Left kidney (tissue), 2 donors: ENCODE results near the gene MAN2A2. TPM values are rescaled to one million over a fixed set of nuclear protein-coding genes. Genes with fewer than 3 reads are reported as not detected.
"Not testable (repeated sequence)": the region's sequence is repeated elsewhere in the genome, so short reads cannot be mapped to it uniquely, and the experiment has no call there.

Source experiments
- DNase-seq: peaks from one replicate; pipeline ENCODE4 v3.0.0-alpha.2; 2013
- polyA plus RNA-seq: library from polyadenylated mRNA; unstranded; fragments of 120-200 nt; gene quantifications from one replicate; pipeline ENCODE4 v1.2.1, GENCODE V29; 2013; ENCODE audit not compliant: insufficient read length

MAN2A2 gene
- polyA plus RNA-seq, 1 donor, result 52.7 TPM

- no peak for DNase-seq
Observed at GRCh38 chr15:90870354-90871138, 32.6 kb upstream of the MAN2A2 start.

- DNase-seq, result no peak
Observed at GRCh38 chr15:90871139-90871715, 31.9 kb upstream of the MAN2A2 start.

DNA sequence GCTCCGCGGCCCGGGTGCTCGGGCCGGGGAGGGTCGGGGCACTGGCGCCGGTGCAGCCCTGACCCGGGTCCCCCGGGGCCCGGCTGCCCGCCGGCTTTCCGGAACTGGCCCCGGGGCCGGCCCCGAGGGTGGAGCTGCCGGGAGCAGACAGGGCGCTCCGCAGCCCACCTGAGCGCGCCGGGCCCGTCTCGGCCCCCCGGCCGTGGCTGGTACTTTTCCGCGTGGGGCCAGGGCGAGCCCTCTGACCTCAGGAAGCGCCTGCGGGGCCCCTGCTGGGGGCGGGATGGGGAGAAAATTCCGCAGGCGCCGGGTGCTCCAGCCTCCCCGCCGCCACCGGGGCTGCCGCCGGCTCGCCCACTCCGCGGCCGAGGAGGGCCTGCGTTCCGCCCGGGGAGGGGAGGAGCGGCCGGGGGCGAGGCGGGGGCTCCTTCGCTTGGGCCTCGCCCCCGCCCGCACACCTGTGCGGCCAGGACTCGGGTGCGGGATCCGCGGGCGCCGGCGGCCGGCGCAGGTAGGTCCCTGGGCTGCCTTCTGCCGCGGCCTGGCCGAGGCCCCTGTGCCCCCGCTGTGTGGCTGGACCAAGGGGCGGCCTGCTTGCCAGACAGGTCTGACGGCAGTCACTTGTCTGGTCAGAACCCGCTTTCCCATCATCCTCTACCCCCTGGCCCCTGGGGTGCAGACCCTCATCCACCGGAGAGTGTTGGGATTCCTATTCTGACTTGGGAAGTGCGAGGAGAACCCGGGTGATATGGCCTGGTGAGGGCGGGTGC lies 31.2 kb upstream of the MAN2A2 start:
- no peak for DNase-seq

- DNase-seq, result no peak
Observed at GRCh38 chr15:90872486-90873184, 30.5 kb upstream of the MAN2A2 start.

DNA sequence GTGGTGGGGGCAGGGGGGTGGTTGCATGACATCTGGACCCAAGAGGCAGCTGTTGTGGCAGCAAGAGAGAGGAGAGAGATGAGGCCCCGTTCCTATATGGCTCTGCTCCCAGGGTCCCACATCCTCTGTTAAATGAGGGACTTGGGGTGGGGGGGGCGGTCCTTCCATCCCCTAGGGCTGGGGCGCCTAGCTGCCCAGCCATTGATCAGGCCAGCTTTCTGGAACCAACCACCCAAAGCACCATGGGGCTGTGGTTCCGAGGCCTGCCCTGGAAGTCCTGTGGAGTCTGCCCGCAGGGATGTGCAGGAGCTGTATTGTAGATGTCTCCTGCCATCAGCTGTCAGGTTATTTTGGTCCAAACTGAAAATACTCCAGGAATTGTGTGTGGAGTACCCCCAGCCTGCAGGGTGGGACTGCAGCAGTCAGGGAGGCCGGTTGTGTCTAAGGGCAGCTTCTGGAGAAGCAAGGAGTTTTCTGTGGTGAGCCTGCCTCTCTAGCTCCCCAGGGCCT lies 29.6 kb upstream of the MAN2A2 start:
- no peak for DNase-seq

DNA sequence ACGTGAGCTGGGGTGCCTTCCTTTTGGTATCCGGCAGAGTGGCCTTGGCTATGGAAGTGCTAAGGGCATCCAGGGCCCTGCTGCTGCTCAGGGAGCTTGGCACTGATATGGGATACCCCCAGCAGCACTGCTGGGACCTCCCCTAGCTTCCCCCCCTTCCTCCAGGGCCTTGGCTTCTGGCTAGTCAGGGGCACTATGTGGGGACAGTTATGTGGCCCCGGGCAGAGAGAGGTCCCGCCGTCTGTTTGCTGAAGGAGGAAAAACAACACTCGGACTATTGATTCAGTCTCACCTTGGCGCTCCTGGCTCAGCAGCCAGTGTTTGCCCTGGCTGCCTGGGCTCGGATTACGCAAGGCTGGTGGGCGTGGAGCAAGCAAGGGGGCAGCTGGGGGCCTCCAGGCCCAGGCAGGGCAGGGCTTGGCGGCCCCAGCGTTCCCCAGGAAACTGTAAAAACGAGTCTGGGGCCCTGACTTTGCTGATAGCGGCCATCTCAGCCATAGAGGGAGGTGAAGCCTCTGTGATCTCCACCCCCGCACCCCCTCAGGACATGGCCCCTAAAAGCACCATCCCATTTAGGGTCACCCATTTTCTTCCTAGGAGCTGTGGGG lies 29.0 kb upstream of the MAN2A2 start:
- no peak for DNase-seq

DNA sequence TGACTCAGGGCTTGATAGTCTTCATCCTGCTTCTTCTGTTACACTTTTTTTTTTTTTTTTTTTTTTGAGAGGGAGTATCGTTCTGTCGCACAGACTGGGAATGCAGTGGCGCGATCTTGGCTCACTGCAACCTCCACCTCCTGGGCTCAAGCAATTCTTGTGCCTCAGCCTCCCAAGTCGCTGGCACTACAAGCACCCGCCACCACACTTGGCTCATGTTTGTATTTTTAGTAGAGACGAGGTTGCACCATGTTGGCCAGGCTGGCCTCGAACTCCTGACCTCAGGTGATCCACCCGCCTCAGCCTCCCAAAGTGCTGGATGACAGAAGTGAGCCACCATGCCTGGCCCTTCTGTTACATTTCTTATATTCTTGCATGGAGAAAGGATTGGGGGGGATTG lies 28.1 kb upstream of the MAN2A2 start:
- DNase-seq, result not testable (repeated sequence)

GRCh38 chr15:90875549-90875981 lies 27.5 kb upstream of the MAN2A2 start:
- no peak for DNase-seq

GRCh38 chr15:90876046-90876445 lies 27.1 kb upstream of the MAN2A2 start:
- DNase-seq, result no peak

GRCh38 chr15:90876512-90877170 lies 26.5 kb upstream of the MAN2A2 start:
- no peak for DNase-seq

DNA sequence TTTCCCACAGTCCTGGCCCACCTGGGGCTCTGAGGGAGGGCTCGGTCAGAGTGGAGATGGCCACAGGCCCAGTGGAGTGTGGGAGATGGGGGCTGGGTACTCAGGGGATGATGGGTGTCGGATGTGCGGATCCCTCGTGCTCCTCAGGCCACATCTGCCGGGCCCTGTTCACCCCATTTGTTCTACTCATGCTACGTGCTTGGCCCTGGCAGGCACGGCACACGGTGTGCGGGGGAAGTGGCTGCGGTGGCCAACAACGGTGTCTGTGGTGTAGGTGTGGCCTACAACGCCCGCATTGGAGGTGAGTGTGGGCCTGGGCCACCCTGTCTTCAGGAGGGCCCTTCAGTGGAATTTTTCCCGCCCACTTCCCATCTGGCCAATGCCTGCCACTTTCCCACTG lies 25.8 kb upstream of the MAN2A2 start:
- no peak for DNase-seq

DNA sequence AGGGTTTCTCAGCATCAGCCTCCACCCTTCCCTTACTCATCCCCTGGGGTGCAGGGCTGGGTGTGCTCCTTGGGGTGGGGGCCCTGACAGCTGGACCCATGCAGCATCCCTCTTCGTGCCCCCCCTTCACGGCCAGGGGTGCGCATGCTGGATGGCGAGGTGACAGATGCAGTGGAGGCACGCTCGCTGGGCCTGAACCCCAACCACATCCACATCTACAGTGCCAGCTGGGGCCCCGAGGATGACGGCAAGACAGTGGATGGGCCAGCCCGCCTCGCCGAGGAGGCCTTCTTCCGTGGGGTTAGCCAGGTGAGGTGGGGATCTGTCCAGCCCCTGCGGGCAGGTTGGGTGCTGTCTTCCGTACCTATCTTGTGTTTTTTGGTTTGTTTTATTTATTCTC lies 25.1 kb upstream of the MAN2A2 start:
- no peak for DNase-seq

- no peak for DNase-seq
Observed at GRCh38 chr15:90878660-90879059, 24.4 kb upstream of the MAN2A2 start.

- no peak for DNase-seq
Observed at GRCh38 chr15:90879730-90880366, 23.3 kb upstream of the MAN2A2 start.

- no peak for DNase-seq
Observed at GRCh38 chr15:90880381-90881145, 22.5 kb upstream of the MAN2A2 start.

- DNase-seq, result no peak
Observed at GRCh38 chr15:90881181-90881977, 21.7 kb upstream of the MAN2A2 start.

GRCh38 chr15:90881978-90882721 lies 21.0 kb upstream of the MAN2A2 start:
- no peak for DNase-seq

DNA sequence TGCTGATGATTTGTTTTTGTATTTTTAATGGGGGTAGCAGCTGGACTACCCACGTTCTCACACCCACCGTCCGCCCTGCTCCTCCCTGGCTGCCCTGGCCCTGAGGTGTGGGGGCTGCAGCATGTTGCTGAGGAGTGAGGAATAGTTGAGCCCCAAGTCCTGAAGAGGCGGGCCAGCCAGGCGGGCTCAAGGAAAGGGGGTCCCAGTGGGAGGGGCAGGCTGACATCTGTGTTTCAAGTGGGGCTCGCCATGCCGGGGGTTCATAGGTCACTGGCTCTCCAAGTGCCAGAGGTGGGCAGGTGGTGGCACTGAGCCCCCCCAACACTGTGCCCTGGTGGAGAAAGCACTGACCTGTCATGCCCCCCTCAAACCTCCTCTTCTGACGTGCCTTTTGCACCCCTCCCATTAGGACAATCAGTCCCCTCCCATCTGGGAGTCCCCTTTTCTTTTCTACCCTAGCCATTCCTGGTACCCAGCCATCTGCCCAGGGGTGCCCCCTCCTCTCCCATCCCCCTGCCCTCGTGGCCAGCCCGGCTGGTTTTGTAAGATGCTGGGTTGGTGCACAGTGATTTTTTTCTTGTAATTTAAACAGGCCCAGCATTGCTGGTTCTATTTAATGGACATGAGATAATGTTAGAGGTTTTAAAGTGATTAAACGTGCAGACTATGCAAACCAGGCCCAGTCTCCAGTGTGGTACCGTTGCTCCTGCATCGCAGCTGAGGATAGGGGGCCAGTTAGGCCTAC lies 20.1 kb upstream of the MAN2A2 start:
- DNase-seq, result no peak
